ENCODE results near the gene NEK10.

DNA sequence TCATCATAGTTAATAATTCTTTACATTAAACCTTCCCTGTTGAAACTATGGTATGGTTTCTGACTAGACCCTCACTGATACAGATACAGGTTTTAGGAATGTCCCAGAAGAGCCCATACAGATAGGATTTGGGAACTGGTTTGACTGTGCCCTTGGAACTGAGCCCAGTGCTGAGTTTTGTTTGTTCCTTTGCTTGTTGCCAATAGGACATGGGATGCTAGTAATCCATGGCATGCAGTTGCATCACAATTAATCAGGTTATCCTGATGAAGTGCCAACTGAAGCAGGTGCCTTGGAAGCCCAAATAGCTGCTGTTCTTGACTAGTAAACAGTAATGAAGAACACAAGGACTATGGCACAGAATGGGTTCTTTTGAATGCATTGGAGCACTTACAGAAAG, 230.6 kb downstream of the NEK10 start:
- TF ChIP-seq POLR2A (IDR thresholded peaks at IDR 0.05; ENCODE audit: low read depth, low read length) (no peak), GATA2 (IDR thresholded peaks at IDR 0.05; ENCODE audit: insufficient read depth, insufficient read length, low read depth, low read length) (no peak)
- TF ChIP-seq, protein P1, sequence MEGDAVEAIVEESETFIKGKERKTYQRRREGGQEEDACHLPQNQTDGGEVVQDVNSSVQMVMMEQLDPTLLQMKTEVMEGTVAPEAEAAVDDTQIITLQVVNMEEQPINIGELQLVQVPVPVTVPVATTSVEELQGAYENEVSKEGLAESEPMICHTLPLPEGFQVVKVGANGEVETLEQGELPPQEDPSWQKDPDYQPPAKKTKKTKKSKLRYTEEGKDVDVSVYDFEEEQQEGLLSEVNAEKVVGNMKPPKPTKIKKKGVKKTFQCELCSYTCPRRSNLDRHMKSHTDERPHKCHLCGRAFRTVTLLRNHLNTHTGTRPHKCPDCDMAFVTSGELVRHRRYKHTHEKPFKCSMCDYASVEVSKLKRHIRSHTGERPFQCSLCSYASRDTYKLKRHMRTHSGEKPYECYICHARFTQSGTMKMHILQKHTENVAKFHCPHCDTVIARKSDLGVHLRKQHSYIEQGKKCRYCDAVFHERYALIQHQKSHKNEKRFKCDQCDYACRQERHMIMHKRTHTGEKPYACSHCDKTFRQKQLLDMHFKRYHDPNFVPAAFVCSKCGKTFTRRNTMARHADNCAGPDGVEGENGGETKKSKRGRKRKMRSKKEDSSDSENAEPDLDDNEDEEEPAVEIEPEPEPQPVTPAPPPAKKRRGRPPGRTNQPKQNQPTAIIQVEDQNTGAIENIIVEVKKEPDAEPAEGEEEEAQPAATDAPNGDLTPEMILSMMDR (IDR thresholded peaks at IDR 0.05; ENCODE audit: extremely low read depth in 1 of 2, insufficient read depth in 1 of 2, low read depth in 1 of 2, low read length in 2 of 2), result no peak
